Heart right ventricle (tissue), 16 donors: ENCODE results near the gene ALAD. TPM values are rescaled to one million over a fixed set of nuclear protein-coding genes. Genes with fewer than 3 reads are reported as not detected.

Source experiments
- ATAC-seq, 8 donors: fragments of 200-7000 bp; cut with Tn5 transposase; one replicate each; pipeline ENCODE4 v1.9.1; 2020; ENCODE audit warnings: mild to moderate bottlenecking in 8 of 8, moderate library complexity in 8 of 8, moderate number of reproducible peaks in 1 of 8
- DNase-seq, 2 donors: peaks; one replicate each; pipeline ENCODE4 v3.0.0-alpha.2; 2020
- H3K27ac ChIP-seq, 10 donors: fragments of 200-600 bp; sonication (generic) in 2 of 10; one replicate each; pipeline versions ENCODE4 v1.5.0 to v1.8.0; 2020 to 2022; ENCODE audit warnings: mild to moderate bottlenecking in 3 of 10
- H3K27me3 ChIP-seq, 7 donors: fragments of 200-600 bp; one replicate each; pipeline ENCODE4 v1.8.0; 2021 to 2022; ENCODE audit warnings: mild to moderate bottlenecking in 2 of 7
- H3K36me3 ChIP-seq, 9 donors: fragments of 200-600 bp; sonication (generic) in 1 of 9; one replicate each; pipeline versions ENCODE4 v1.5.0 to v1.8.0; 2020 to 2022; ENCODE audit warnings: mild to moderate bottlenecking in 2 of 9
- H3K4me1 ChIP-seq, 9 donors: fragments of 200-600 bp; sonication (generic) in 1 of 9; one replicate each; pipeline versions ENCODE4 v1.5.0 to v1.8.0; 2020 to 2022; ENCODE audit warnings: mild to moderate bottlenecking in 4 of 9
- H3K4me3 ChIP-seq, 10 donors: fragments of 200-600 bp; sonication (generic) in 2 of 10; one replicate each; pipeline versions ENCODE4 v1.5.0 to v1.8.0; 2020 to 2022; ENCODE audit warnings: mild to moderate bottlenecking in 7 of 10, moderate library complexity in 2 of 10
- H3K9me3 ChIP-seq, 11 donors: fragments of 200-600 bp in 10 of 11; sonication (generic) in 2 of 11; one replicate each; pipeline versions ENCODE4 v1.5.0 to v1.8.0; 2013 to 2022; ENCODE audit warnings: mild to moderate bottlenecking in 2 of 11, control low read depth in 1 of 11, moderate library complexity in 1 of 11
- CTCF ChIP-seq, 9 donors: fragments of 200-600 bp; sonication (generic) in 2 of 9; IDR thresholded peaks; one replicate each; pipeline versions ENCODE4 v1.5.0 to v1.8.0; 2021 to 2022; ENCODE audit warnings: antibody characterized with exemption in 9 of 9, mild to moderate bottlenecking in 5 of 9, moderate library complexity in 1 of 9
- WGBS, 2 donors: extraction: QIAGEN DNeasy Blood & Tissue Kit; methylation state at CpG; one replicate each; pipeline ENCODE4 v1.1.7; 2013; ENCODE audit warnings: inconsistent platforms in 1 of 2; 5-methylcytosine and 5-hydroxymethylcytosine counted together
- intact Hi-C, 10 donors: fragments of 100-400 bp; cut with DNase I; formaldehyde crosslinking; loops; one replicate each; pipeline versions ENCODE4 v1.11.1 to v1.14.2; 2022
- polyA plus RNA-seq, 2 donors: library from polyadenylated mRNA; stranded (reverse); fragments of 200-250 nt; gene quantifications; one replicate each; pipeline ENCODE4 v1.2.3, GENCODE V29; 2013
- total RNA-seq, 10 donors: library from RNA; stranded (reverse); fragmentation: NEBNext Ultra II Directional in 3 of 10; extraction: Animal tissue kit (Norgen Biotek cat#: 25700) in 3 of 10; gene quantifications; one replicate each; pipeline versions ENCODE4 v1.2.1 to v1.2.4, GENCODE V29; 2021 to 2023
- donor health status: Arrhythmogenic right ventricular cardiomyopathy.
- donor health status: ischemic (EF 13 %, LVEDD 7.1; RV severe dilation, severe dysfunction).
- donor health status: healthy with polysubstance abuse.
- donor health status: DM: no; HTN: yes; CAD: no.
- donor health status: DM: no; HTN: no; CAD: no.
- donor health status: ischemic (EF 25% LVEDD 6.9; RV normal size, moderate dysfunction).
- donor health status: ischemic (EF 25% LVEDD 5.7; RV mildly dilated, moderate dysfunction).
- donor health status: healthy.
- donor health status: DM: yes; HTN: yes; CAD: no.
- donor health status: Ischemic cardiomyopathy.
- donor health status: ischemic (EF 35%, LVEDD 5.7; RV mildly dilated, moderate dysfunction).
- donor health status: nonischemic (EF 11% LVEDD 7.7; RV severe dilation, severe dysfunction).
- donor health status: DM: yes; HTN: yes; CAD: no.
- donor health status: PGD.
- donor health status: ischemic (EF 29% LVEDD 5.4; RV normal size, mild dysfunction).
- donor health status: nonischemic (EF 23%, LVEDD 6.1; RV moderate dilation, normal function).

The ALAD gene
- total and polyA plus RNA-seq, 12 donors: 48.4 to 239 (median 93.2) TPM

GRCh38 chr9:113417370-113417769 lies 16.3 kb upstream of the ALAD start:
- Histone ChIP-seq H3K4me3 (no peak overlapping the region), H3K36me3 (no peaks in the 10 kb centered on the region), H3K9me3 (no peaks in the 10 kb centered on the region), H3K4me1 (peaks cover 0 to 13% (median 0%) of the 10 kb centered on the region in 9 donors), H3K27ac (no peak overlapping the region), H3K27me3 (no peaks in the 10 kb centered on the region)
- ATAC-seq: no peak
- WGBS, 2 donors: 84 to 88% methylated on average over 4 of the region's 4 CpGs
- no peak for TF ChIP-seq CTCF (IDR thresholded peaks at IDR 0.05)
- DNase-seq: no peak
- intact Hi-C loops: no loop called here

GRCh38 chr9:113416149-113416721 lies 15.2 kb upstream of the ALAD start:
- peak in 7 of 8 donors; percentile 36 to 82 (median 69) for ATAC-seq
- intact Hi-C loops: no loop called here

GRCh38 chr9:113410207-113410864 lies 9.3 kb upstream of the ALAD start, which contains the start of the genes C9orf43 and POLE3:
C9orf43 (plus strand) TSS chr9:113410747; CDS start chr9:113413494, 2,747 bp downstream.
POLE3 (minus strand) TSS chr9:113410675; CDS start chr9:113410293, 382 bp downstream.
- peak; percentile 97 to 99 (median 98) for ATAC-seq
- no peaks in the 10 kb centered on the region for H3K9me3 ChIP-seq
- peaks cover 0 to 24% (median 7%) of the 10 kb centered on the region in 9 donors for H3K36me3 ChIP-seq
- intact Hi-C loops: loop anchor here in 1 of 10 donors (2.0 kb wide), 1 partner anchor 100 kb away; no protein-coding TSS in a partner anchor
- peak within 1 kb of the TSS; percentile 71 to 94 (median 80) for H3K4me3 ChIP-seq
- peak in 2 of 9 donors; percentile 18 to 25 for TF ChIP-seq CTCF (IDR thresholded peaks at IDR 0.05)
- DNase-seq: peak; percentile 95
- no peaks in the 10 kb centered on the region for H3K27me3 ChIP-seq
- WGBS, 2 donors: 0% methylated on average over 61 of the region's 61 CpGs
- H3K4me1 ChIP-seq: peaks cover 2 to 31% (median 25%) of the 10 kb centered on the region in 9 donors
- H3K27ac ChIP-seq: peak within 1 kb of the TSS; percentile 88 to 98 (median 96)

More at GRCh38 chr9:113416149-113416721, 15.2 kb upstream of the ALAD start:
- no peak for DNase-seq
- Histone ChIP-seq H3K9me3 (no peaks in the 10 kb centered on the region), H3K36me3 (no peaks in the 10 kb centered on the region), H3K27ac (peak overlapping the region in 6 of 10 donors; percentile 14 to 75 (median 39)), H3K4me1 (peaks cover 0 to 19% (median 5%) of the 10 kb centered on the region in 9 donors), H3K4me3 (no peak overlapping the region), H3K27me3 (no peaks in the 10 kb centered on the region)
- no peak for TF ChIP-seq CTCF (IDR thresholded peaks at IDR 0.05)
- 50 to 63% methylated on average over 3 of the region's 3 CpGs for WGBS, 2 donors

GRCh38 chr9:113409883-113410206 lies 8.8 kb upstream of the ALAD start:
- ATAC-seq: peak in 4 of 8 donors; percentile 2 to 31 (median 4)
- TF ChIP-seq CTCF (IDR thresholded peaks at IDR 0.05): no peak
- Histone ChIP-seq H3K4me3 (peak overlapping the region; percentile 71 to 94 (median 80)), H3K27ac (peak overlapping the region; percentile 88 to 98 (median 96)), H3K9me3 (no peaks in the 10 kb centered on the region), H3K27me3 (no peaks in the 10 kb centered on the region), H3K4me1 (peaks cover 2 to 36% (median 25%) of the 10 kb centered on the region in 9 donors), H3K36me3 (peaks cover 0 to 24% (median 7%) of the 10 kb centered on the region in 9 donors)
- intact Hi-C loops: loop anchor here in 8 of 10 donors (1.0 to 10.0 kb wide), 6 partner anchors 99 to 247 kb away; partner anchors contain the start of genes CDC26 (in 7 of the 8), PRPF4 (in 7 of the 8) and RNF183 (in 1 of the 8)
- no peak for DNase-seq
- WGBS, 2 donors: 0% methylated on average over 20 of the region's 20 CpGs
